Activated naive CD4-positive, alpha-beta T cell treated with Interleukin-2 at 50 U/mL for 16 hours (primary cell): ENCODE measurements around the gene ANKRD39.
A peak's percentile ranks its signal among the peaks of the same experiment; 100 is the strongest.
"Not testable (repeated sequence)": the region's sequence is repeated elsewhere in the genome, so short reads cannot be mapped to it uniquely, and the experiment has no call there.

ENCODE experiments used
- DNase-seq: peaks from one replicate; pipeline ENCODE4 v3.0.0-alpha.2; 2020

The ANKRD39 gene

DNA sequence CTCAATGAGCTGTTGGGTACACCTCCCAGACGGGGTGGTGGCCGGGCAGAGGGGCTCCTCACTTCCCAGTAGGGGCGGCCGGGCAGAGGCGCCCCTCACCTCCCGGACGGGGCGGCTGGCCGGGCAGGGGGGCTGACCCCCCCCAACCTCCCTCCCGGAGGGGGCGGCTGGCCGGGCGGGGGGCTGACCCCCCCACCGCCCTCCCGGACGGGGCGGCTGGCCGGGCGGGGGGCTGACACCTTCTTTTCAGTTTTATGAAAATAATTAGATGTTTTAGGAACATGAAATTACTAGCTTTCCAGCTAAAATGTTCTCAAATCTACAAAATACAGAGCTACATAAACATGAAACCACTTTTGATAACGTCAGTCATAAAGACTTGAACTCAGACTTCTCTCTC, 51.9 kb downstream of the ANKRD39 start:
- not testable (repeated sequence) for DNase-seq

DNA sequence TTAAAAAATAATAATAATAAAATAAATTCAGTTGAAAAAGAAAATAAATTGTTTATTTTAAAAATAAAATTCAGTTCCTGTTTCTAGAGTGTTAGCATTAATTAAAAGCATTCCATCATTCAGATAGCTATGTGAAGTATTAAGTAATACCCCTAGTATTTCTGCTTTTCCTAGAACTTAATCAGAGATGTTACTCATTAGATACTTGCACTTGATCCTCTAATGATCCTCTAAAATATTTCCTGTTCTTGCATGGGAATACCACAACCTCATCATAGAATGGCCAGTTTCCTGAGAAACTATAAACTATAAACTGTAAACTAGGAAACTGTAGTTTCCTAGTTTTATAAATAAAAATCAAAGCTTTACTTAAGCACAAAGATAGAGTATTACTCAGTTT, 52.8 kb downstream of the ANKRD39 start:
- DNase-seq, result no peak

DNA sequence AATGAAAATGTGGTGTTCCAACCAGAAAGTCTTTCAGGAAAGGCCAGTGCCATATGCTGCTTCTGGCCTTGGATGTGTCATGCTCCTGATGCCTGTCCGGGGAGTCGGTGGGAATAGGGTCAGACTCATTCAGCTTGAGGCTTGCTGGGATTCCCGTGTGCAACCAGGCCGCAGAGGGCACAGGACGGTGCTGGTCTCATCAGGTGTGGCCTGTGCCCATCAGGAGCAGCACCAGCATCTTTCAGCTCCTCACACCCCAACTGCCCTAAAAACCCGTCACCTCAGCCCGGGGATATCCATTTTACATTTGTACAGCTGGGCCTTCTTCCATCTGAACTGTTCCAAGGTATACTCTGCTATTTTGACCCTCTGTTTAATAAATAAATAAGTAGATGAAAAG, 55.1 kb downstream of the ANKRD39 start:
- no peak for DNase-seq

DNA sequence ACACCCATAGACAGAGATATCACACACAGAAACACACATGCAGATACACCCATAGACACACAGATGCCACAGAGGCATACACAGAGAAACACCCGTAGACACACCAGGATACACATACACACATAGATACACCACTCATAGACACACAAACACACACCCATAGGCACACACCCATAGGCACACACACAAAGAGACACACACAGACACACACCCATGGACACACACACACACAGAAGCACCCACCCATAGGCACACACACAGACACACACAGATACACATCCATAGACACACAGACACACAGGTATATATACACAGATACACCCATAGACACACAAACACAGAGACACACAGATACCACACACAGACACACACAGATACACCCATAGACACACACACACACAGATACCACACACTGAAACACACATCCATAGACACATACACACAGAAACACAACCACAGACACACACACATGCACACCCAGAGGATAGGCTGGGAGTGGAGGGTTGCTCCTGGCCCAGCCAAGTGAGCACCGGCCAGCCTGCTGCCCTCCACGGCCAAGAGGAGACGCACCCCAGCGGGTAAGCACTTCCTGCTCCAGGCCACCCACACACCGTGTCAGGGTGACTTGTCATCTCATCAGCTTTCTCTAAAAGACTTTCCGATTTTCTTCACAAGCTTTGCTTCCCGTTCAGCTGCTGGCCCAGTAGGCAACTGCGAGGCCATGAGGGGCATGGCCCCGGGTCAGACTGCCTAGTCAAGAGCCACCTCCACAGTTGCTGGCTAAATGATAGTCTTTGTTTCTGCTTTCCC, 55.8 kb downstream of the ANKRD39 start:
- DNase-seq, result peak; percentile 64

DNA sequence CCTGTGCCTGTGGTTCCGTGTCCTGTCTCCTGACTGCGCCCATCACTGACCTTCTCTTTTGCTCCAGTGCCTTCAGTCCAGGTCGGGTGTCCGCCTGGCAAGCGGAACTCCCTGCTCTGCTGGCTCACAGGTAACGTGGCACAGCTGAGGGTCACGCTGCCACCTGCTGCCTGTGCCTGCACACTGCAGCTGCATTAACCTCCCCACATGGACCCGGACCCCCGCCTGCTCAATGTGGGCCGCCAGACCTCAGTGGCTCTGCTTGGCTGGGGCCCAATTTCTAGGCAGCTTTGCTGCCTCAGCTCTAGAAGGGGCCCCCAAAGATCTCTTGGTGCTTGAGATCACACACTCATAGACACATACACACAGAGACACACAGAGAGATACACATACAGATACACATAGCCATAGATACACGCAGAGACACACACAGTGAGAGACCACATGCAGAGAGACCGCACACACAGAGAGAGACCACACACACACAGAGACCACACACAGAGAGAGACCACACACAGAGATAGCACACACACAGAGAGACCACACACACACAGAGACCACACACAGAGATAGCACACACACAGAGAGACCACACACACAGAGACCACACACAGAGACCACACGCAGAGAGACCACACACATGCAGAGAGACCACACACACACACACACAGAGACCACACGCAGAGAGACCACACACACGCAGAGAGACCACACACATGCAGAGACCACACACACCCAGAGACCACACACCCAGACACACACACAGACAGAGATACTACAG, 56.6 kb downstream of the ANKRD39 start:
- peak; percentile 78 for DNase-seq

DNA sequence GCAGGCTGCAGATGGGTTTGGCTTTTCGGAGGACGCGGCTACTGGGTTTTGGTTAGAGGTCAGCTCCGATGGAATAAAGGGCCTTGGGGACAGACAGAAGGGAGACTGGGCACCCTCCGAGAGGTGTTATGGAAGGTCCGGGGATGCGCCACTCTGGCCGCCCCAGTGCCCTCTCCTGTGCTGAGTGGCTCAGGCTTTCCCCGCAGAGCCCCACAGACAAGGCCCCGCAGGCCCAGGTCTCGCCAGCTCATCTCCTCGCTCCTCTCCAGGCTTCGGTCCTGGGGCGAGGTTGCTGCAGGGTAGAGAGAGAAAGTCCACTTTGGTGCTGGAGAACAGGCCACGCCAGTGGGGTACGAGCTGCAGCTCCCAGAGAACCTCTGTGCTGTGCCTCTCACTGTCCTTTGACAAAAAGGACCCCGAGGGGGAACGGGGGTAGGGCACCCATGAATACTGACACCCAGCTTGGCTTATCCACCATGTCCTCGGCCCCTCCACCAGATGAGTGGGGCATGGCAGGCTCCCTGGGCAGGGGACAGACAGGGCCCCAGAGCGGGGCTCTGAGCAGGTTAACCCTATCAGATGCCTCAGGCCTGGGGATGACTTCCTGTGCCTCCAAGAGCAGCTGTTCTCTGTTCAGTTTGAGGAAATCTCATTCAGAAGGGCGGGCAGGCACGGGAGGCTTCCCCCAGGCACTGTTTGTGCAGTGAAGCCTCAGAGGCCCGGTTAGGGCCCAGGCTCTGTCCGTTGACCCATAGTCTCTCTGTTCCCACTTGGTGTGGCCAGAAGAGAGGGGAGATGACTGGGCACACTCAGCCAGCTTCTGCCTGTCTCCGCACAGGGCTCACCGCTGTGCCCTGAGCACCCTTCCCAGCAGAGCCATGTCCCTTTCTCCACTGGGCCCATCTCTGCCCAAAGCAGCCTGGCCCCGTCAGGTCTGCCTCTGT, 57.5 kb downstream of the ANKRD39 start:
- no peak for DNase-seq

DNA sequence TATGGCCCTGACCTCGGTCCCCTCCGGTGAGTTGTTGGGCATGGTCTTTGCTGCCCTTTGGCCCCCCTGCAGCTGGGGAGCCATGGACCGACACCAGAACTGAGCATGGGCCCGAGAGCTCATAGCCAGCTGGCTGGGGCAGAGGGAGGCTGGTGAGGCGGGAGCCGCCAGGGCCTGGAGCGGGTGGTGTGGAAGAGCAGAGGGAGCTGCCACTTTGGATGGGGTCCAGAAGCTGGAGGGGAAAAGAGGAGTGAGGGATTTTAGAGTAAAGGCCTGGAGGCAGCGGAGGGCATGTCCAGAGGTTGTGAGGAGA, 58.2 kb downstream of the ANKRD39 start:
- no peak for DNase-seq

DNA sequence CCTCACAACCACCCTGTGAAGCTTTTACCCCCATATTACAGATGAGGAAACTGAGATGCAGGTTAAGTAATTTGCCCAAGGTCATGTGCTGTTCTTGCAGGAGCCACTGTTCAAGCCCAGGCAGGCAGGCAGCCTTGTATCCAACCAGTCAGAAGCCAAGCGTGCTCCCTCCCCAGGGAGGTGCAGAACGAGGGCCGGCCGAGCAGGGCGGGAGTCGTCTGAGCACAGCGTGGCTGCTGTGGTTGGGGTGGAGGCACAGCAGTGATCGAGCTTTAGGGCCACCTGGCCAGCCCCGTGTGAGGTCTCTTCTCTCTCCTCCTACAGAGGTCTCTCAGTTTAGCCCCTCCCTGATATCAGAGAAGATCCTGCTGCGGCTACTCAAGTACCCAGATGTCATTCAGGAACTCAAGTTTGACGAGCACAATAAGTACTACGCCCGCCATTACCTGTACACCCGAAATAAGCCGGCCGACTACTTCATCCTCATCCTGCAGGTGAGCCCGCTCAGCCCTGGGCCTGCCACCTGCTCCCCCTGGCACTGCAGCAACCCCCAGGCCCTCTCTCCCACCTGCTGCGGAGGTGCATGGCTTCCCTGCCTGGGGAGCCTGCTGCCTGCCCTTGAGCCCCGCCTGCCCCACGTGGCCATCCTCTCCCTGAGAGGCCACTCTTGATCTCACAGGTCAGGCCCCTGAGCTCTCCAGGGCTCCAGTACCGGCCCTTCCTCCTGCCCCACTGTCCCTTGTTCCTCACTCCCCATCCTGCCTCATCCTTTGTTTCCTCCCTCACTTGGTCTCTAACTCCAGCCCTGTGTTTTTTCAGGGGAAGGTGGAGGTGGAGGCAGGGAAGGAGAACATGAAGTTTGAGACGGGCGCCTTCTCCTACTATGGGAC, 58.8 kb downstream of the ANKRD39 start:
- DNase-seq, result no peak
